Measurements from ENCODE around the gene RNF186.
"Not testable (repeated sequence)": the region's sequence is repeated elsewhere in the genome, so short reads cannot be mapped to it uniquely, and the experiment has no call there.

RNF186 gene

DNA sequence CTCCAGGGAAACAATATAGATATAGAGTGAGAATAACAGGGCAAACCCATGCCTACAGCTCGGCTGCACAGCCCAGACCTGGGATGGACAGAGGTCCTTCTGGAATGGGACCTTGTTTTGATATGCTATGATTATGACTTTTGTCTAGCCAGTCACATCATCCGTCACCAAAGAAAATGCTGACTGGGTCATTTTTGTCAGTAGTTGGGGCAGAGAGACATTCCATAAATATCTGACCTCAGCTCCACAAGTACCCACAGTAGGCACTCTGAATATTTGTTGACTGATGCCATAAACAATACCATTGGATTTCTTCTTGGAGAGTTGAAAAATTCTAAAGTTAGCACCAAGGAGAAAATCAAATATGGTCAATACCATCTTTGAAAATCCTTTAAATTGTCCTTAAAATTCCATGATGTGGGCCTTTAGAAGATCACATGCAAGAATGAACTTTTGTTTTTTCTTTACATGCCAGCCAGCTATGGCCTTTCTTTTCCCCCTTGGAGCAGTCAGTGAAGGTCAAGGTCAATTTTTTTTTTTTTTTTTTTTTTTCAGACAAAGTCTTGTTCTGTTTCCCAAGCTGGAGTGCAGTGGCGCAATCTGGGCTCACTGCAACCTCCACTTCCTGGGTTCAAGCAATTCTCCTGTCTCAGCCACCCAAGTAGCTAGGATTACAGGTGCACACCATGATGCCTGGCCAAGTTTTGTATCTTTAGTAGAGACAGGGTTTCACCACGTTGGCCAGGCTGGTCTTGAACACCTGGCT lies 22.7 kb downstream of the RNF186 start:
- no peak for DNase-seq

DNA sequence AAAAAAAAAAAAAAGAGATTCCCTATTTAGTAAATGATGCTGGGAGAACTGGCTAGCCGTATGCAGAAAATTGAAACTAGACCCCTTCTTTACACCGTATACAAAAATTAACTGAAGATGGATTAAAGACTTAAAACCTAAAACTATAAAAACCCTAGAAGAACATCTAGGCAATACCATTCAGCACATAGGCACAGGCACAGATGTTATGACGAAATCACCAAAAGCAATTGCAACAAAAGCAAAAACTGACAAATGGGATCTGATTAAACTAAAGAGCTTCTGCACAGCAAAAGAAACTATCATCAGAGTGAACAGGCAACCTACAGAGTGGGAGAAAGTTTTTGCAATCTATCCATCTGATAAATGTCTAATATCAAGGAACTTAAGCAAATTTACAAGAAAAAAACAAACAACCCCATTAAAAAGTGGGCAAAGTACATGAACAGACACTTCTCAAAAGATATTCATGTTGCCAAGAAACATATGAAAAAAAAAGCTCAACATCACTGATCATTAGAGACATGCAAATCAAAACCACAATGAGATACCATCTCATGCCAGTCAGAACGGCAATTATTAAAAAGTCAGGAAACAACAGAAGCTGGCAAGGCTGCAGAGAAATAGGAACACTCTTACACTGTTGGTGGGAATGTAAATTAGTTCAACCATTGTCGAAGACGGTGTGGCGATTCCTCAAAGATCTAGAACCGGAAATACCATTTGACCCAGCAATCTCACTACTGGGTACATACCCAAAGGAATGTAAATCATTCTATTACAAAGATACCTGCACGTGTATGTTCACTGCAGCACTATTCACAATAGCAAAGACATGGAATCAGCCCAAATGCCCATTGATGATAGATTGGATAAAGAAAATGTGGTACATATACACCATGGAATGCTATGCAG lies 24.8 kb downstream of the RNF186 start:
- DNase-seq: not testable (repeated sequence)

DNA sequence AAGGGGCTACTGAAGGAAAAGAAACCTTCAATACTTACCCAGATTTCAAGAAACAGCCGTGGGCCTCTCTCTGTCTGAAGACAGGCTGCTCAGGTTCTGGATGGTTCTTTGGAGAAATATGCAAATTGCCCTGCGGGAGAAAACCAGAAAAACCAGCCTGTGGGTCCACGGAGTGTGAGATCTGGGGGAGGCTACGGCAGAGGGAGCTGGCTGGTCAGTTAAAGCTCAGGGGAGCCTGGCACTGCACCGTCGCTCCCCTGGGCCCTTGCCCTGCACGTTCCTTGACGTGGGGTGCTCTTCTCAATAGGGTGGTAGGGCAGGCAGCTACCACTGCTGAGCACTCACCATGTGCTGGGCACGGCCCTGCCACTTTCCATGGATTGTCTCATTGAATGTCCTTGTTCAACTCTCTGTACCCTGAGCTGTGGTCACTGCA lies 28.1 kb downstream of the RNF186 start:
- no peak for DNase-seq

DNA sequence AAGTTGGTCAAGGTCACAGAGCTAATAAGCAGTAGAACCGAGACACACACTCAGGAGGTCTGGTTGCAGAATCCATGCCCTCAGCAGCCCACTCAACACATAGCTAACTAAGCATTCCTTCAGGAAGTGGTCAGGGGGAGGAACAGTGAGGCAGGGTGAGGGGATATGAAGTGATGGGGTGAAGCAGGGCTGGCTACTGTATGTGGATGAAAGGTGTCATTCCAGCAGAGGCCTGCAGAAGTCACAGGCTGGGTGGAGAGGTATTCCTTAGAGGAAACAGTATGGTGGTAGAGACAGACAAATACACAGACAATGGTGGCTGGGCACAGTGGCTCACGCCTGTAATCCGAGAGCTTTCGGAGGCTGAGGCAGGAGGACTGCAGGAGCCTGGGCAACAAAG lies 29.4 kb downstream of the RNF186 start:
- no peak for DNase-seq

DNA sequence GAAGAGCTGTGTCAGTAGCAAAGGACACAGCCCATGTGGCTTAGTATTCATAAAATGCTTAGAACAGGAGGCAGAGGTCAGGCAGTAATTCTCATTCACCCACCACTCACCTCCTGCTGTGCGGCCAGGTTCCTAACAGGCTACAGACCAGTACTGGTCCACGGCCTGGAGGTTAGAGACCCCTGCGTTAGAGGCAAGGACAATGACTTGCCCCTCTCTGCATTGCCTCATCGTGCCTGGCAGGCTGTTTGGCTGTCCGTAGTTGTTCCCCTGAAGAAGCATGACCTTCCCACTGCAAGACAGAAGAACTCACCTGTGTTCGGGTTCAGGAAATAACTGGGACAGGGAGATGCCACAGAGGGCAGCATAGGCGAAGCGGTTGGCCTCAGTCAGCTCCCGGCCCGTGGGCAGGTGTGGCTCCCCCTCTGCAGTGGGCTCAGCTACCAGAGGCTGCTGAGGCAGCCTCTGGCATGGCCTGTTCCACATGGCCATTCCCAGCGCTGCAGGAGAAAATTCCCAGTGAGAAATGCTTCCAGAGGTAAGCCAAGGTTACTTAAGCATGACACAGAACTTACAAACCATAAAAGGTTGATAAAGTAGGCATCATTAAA lies 34.7 kb downstream of the RNF186 start:
- no peak for DNase-seq

DNA sequence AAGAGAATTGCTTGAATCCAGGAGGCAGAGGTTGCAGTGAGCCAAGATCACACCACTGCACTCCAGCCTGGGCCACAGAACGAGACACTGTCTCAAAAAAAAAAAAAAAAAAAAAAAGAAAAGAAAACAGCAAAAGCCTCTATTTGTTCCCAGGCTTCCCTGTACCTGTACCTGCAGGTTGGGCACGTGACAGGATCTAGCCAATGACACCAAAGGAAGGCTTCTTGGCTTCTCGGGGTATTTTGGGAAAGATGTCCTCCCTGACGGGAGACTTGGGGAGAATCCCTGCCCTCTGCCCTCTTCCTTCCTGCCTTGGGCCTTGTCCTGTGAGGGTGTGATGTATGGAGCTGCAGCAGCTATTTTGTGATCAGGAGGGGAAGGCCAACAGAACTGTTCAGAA lies 38.1 kb downstream of the RNF186 start:
- no peak for DNase-seq

DNA sequence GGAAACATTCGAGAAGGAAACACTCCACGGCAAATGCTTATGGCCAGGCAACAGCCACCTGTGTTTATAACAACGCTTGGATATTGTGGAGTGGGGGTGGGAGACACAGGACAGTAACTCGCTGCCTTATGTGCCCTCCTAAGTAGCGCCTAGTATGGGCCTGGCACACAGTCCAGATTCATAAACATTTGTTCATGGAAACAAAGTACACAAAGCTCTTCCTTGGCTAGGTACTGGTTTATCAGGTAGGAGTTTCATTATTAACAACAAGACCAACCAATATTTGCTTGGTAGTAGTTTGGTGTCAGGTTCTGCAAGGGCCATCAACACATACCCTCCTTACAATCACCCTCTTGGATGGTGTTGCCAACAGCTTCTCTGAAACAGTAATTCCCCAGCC lies 38.8 kb downstream of the RNF186 start:
- DNase-seq: no peak

DNA sequence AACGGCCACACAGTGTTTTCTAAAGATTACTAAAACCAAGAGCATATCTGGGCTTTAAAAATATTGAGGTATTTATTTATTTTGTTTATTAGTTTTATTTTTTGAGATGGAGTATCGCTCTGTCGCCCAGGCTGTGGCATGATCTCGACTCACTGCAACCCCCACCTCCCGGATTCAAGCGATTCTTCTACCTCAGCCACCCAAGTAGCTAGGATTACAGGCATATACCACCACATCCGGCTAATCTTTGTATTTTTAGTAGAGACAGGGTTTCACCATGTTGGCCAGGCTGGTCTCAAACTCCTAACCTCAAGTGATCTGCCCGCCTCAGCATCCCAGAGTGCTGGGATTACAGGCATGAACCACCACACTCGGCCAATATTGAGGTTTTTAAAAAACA lies 39.3 kb downstream of the RNF186 start:
- DNase-seq: no peak

DNA sequence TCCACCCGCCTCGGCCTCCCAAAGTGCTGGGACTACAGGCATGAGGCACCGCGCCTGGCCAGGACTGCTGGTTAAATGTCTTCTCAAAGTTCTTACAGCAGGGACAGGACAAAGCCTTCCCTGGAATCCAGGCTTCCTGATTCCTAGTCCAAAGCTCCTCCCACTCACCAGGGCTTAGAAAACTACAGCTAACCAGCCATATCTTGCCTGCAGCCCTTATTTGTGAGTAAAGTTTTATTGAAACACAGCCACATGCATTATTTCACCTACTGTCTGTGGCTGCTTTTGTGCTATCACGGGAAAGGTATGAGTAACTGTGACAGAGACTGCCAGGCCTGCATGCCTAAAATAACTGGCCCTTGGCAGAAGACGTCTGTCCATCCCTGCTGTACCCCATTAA lies 39.8 kb downstream of the RNF186 start:
- DNase-seq: no peak

DNA sequence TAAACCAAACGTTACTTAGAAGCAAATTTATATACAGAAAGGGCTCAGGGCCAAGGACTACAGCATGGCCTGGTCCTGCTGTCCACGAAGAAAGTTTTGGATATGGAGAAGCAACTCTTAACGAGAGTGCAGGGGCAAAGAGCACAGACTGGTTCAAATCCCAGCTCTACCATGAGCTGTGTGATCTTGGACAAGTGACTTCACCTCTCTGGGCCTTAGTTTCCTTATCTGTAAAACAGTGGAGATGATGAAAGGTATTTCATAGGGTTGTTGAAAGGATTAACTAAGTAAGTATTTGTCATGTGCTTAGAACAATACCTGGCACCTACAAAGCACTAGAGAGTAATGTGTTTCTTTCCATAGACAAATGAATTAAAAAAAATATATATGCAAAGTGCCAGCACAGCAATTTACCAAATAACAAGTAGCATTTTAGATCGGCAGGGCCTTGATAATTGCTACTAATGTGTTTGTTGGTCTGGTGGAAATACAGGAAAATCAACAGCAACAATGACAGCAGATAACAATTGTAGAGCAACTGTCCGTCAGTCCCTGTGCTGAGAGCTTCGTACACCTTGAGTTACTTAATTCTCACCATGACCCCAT lies 40.8 kb downstream of the RNF186 start:
- no peak for DNase-seq

DNA sequence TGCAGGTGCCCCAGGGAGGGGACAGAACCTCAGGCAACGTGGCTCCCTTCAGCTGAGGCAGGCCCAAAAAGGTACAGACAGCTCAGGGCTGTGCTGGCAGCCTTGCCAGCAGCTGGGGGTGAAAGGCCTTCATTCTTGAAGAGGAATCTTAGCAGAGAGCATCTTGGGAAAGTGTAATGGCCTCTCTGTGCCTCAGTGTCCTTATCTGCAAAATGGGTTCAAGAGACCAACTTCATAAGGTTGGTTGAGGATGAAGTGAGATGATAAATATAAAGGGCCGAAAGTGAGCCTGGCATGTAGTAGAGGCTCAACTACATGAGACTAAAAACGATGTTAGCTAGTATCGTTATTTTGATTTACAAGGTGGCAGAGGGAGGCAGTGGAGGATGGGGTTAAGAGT lies 41.6 kb downstream of the RNF186 start:
- DNase-seq: no peak

DNA sequence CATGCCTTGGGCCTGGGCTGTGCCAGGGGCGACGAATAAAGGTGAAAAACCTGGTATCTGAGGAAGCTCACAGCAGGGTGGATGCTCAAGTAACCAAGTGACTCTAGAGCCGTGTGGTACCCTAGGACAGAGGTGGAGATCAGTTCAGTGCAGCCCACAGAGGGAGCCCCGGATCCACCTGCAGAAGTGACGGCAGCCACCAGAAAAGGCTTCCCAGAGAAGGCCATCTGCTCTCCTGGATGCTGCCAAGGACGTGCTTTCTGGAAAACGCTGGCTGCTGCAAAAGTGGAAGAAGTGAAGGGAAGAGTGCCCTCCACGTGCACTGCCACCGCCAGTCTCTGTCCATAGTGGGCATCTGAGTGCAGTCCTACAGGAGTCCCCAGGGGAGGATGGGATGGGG lies 43.0 kb downstream of the RNF186 start:
- DNase-seq: no peak

DNA sequence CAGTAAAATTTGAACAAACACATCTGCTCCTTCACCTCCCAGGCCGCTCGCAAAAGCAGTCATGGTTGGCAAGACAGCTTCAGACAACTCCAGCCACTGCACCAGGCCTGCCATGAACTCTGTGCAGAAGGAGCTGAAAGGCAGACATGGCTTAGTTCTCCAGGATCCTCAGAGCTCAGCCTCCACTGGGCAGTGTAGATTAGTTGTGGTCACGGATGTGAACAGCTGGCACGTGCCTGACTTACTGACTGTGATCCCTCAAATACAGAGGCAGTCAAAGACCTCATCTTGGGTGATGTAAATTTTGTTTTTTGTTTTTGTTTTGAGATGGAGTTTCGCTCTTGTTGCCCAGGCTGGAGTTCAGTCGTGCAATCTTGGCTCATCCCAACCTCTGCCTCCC lies 43.7 kb downstream of the RNF186 start:
- DNase-seq: no peak

DNA sequence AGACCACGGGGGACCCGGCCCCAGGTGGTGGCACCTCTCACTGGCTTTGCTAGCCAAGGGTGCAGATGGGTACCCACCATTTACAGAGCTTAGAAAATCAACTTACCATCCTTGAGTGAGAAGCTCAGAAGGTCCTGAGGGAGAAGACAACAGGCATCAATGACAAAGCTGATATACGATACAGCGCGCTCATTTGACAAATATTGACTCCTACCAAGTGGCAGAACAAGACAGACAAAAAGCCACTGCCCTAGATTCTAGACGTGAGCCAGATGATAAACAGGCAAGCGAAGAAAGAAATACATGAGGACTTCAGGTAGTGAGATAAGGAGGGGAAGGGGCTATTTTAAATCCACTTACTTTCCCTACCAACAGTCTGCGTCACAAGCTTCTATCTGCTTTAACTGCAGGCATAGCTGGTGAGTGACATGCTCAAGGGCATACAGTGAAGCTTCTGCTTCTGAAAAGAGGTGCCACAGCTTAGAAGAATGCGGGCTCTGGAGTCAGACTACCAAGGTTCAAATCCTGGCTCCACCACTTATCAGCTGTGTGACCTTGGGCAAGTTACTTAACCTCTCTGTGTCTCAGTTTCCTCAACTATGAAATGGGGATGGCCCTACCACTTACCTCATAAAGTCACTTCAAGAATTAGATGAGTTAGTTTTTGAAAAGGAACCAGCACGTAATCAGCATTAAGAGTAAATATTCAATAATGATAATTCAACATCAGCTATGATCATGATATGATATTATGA lies 44.5 kb downstream of the RNF186 start:
- DNase-seq: no peak

DNA sequence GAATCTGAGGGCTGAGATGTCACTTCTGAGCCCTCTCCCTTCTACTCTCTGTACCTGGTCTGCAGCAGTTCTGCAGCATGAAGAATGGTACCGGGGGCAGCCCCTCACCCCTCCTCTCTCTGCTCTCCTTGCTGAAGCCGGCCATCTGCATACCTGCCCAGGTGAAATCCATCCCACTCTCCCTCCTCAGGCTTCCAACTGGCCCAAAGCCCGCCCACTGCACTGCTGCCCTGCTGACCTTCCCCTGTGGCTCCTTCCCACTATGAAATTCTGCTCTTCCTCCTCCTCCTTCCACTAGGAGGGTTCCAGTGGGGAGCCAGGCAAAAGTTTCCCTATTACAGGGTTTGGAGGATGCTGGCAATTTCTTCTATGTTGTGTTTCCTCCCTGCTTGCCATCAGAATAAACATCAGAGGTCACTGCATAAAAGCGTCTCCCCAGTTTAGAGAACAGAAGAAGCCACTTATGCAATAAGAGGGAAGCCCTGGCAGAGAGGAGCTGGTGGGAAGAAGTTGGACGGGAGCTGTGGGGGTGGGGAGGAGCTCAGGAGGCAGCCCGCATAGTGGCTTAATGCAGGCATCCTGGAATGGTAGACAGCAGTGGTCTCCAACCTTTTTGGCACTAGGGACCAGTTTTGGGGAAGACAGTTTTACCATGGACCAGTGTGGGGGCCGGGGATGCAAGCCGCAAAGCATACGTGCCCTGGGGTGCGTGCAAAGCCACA lies 45.7 kb downstream of the RNF186 start:
- no peak for DNase-seq

DNA sequence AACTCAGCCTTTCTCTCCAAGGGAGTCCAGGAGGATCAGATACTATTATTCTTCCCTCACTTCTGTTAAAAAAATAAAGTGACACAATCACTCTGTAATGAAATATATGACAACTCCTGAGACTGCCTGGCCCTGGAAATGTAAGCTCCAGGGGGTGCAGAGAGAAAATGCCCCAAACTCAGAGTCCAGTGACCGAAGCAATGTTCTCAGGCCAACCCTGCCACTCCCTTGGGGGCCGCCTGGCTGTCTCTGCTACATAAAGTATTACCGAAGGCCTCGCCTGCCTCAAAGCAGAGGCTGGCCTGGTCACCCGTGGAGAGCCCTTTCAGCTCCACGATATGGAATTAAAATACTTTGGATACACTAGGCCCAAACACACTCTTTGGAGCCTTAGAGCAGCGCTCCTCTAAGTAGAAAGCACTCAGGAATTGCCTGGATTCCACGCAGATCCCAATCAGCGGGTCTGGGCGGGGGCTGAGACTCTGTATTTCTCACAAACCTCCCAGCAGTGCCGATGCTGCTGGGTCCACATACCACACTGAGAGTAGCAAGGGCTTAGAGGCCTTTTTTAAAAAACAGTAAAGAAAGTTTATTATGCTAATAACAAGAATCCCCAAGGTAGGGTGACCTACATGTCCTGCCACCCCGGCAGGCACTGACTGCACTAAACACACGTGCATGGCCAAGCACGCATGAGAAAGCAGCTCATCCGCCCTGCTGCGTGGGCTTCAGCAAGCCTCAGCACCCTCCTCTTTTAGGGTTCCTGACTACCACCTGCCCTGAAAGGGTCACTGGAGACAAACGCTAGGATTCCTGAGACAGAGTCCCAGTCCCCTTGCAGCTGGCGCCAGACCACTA lies 46.5 kb downstream of the RNF186 start:
- DNase-seq: no peak

DNA sequence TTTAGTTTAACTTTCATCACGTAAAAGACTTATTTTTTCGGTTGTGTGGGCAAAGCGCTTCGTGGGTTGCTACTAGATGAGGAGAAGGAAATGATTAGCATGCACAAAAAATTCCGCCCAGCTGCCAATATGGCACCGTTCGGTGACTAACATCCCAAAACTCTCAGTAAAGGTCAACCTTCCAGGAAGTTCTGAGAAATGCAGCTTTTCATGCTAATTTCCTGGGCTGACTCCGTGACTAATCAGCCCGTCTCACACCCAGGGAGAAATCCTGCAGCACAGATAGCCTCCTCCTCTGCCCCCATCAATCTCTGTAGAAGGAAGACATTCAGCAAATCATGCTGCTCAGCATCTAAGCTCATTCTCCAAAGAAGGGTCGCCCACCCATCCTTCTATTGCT lies 49.5 kb downstream of the RNF186 start:
- DNase-seq: no peak

DNA sequence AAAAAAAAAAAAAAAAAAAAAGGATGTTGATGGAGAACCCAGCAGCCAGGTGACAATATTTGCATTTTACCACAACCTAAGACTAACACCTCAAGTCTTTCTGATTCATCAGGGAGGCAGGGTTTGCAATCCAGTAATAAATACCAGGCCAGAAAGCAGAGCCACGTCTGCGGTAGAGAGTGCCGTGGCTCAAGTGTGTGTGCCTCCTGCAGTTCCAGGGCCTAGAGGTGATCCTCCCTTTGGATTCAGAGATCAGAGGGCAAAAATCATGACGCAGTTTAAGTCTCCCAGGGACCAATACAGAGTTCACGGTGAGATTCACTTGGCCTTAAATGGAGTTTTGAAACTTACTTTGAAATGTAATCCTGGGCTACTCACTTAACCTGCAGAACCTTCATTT lies 50.2 kb downstream of the RNF186 start:
- DNase-seq: no peak

All from CD4-positive, alpha-beta T cell treated with Interleukin-10 for 1 hour (primary cell).